Thyroid gland (tissue), 4 donors: ENCODE results near the gene AP2S1. TPM values are rescaled to one million over a fixed set of nuclear protein-coding genes. Genes with fewer than 3 reads are reported as not detected.

Source experiments
- DNase-seq, 2 donors: peaks; one replicate each; pipeline ENCODE4 v3.0.0-alpha.2; 2019
- H3K27ac ChIP-seq, 3 donors: fragments of 200-600 bp; sonication (generic); 1 replicate in 2 of 3; 2 replicates in 1 of 3; pipeline ENCODE4 v1.5.1; 2016 to 2019; ENCODE audit warnings: mild to moderate bottlenecking in 1 of 3, moderate library complexity in 1 of 3
- H3K27me3 ChIP-seq: fragments of 200-600 bp; sonication (generic); one replicate; pipeline ENCODE4 v1.5.1; 2019
- H3K36me3 ChIP-seq, 2 donors: fragments of 200-600 bp; sonication (generic); one replicate each; pipeline ENCODE4 v1.5.1; 2016 to 2019
- H3K4me1 ChIP-seq, 2 donors: fragments of 200-600 bp; sonication (generic); one replicate each; pipeline ENCODE4 v1.5.1; 2017 to 2019
- H3K4me3 ChIP-seq, 3 donors: fragments of 200-600 bp; sonication (generic); replicated peaks in 1 of 3; 1 replicate in 2 of 3; 2 replicates in 1 of 3; pipeline ENCODE4 v1.5.1; 2016; ENCODE audit warnings: mild to moderate bottlenecking in 1 of 3
- H3K9me3 ChIP-seq: fragments of 200-600 bp; sonication (generic); one replicate; pipeline ENCODE4 v1.5.1; 2017
- CTCF ChIP-seq, 6 experiments: fragments of 200-600 bp in 3 of 6; fragments of 450-650 bp in 3 of 6; sonication (generic) in 3 of 6; IDR thresholded peaks; one replicate each; pipeline ENCODE4 v1.5.1; 2016 to 2019; ENCODE audit warnings: antibody characterized with exemption in 6 of 6, mild to moderate bottlenecking in 2 of 6, inconsistent platforms in 1 of 6, moderate library complexity in 1 of 6
- POLR2A ChIP-seq, 2 donors: fragments of 450-650 bp; IDR thresholded peaks; one replicate each; pipeline ENCODE4 v1.6.1; 2017; ENCODE audit warnings: antibody characterized with exemption in 2 of 2, mild to moderate bottlenecking in 2 of 2, moderate library complexity in 1 of 2
- WGBS, 2 donors: methylation state at CpG; one replicate each; pipeline ENCODE4 v1.1.5; 2017; 5-methylcytosine and 5-hydroxymethylcytosine counted together
- intact Hi-C: fragments of 100-400 bp; cut with DNase I; formaldehyde crosslinking; loops from one replicate; pipeline ENCODE4 v1.15.1; 2023
- total RNA-seq, 4 donors: library from RNA; depleted of rRNA; stranded (reverse); fragments of >200 nt; gene quantifications; one replicate each; pipeline ENCODE4 v1.2.3, GENCODE V29; 2016

The AP2S1 gene
- total RNA-seq, 4 donors from 2014 or later: 29.8 to 98.4 (median 64.1) TPM

GRCh38 chr19:46892252-46893179 is 41.9 kb upstream of the AP2S1 start:
- no peaks in the 10 kb centered on the region for H3K36me3 ChIP-seq
- H3K27ac ChIP-seq: no peak overlapping the region
- intact Hi-C loops: no loop called here
- no peak overlapping the region for H3K4me3 ChIP-seq
- peak in 1 of 2 donors; percentile 16 for DNase-seq
- TF ChIP-seq CTCF (IDR thresholded peaks at IDR 0.05): no peak
- TF ChIP-seq POLR2A (IDR thresholded peaks at IDR 0.05): no peak
- H3K27me3 ChIP-seq: no peaks in the 10 kb centered on the region
- no peaks in the 10 kb centered on the region for H3K9me3 ChIP-seq
- WGBS, 2 donors: 66 to 67% methylated on average over 11 of the region's 11 CpGs
- peaks cover 19 to 35% of the 10 kb centered on the region in 2 donors for H3K4me1 ChIP-seq

GRCh38 chr19:46890423-46891170 is 40.0 kb upstream of the AP2S1 start:
- no peak overlapping the region for H3K27ac ChIP-seq
- intact Hi-C loops: no loop called here
- 51 to 73% methylated on average over 3 of the region's 3 CpGs for WGBS, 2 donors

DNA sequence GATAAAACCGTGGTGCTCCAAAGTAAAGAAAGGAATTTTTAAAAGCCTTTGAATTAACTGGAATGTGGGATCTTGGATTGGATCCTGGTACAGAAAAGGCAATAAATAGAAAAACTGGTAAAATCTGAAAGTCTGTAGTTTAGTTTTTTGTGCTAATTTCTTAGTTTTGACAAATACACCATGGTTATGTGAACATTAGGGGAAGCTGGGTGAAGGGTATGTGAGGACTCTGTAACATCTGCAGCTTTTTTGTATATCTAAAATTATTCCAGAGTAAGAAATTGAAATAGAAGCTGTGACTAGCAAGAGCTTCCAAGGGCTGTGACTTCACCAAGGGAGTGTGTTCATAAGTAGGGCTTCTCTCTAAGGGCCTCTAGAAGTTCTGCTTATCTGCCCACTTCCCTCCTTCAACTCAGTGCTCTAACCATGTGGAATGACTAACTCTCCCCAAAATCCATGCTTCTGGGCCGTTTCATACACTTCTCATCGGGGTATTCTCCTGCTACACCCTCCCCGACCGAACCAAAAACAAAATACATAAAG is 36.7 kb upstream of the AP2S1 start:
- 96 to 99% methylated on average over 5 of the region's 5 CpGs for WGBS, 2 donors
- H3K27me3 ChIP-seq: no peaks in the 10 kb centered on the region
- TF ChIP-seq POLR2A (IDR thresholded peaks at IDR 0.05) (no peak), CTCF (IDR thresholded peaks at IDR 0.05) (no peak)
- intact Hi-C loops: no loop called here
- DNase-seq: no peak
- no peaks in the 10 kb centered on the region for H3K9me3 ChIP-seq
- no peak overlapping the region for H3K27ac ChIP-seq
- no peaks in the 10 kb centered on the region for H3K36me3 ChIP-seq
- peaks cover 10% of the 10 kb centered on the region in 2 donors for H3K4me1 ChIP-seq
- H3K4me3 ChIP-seq: no peak overlapping the region

More at GRCh38 chr19:46890423-46891170, 40.0 kb upstream of the AP2S1 start:
- Histone ChIP-seq H3K4me1 (peaks cover 19 to 28% of the 10 kb centered on the region in 2 donors), H3K9me3 (no peaks in the 10 kb centered on the region), H3K36me3 (no peaks in the 10 kb centered on the region), H3K4me3 (no peak overlapping the region), H3K27me3 (no peaks in the 10 kb centered on the region)
- TF ChIP-seq POLR2A (IDR thresholded peaks at IDR 0.05) (no peak), CTCF (IDR thresholded peaks at IDR 0.05) (no peak)
- DNase-seq: no peak

- no peak overlapping the region for H3K4me3 ChIP-seq
- WGBS, 2 donors: 92 to 94% methylated on average over 5 of the region's 5 CpGs
- peaks cover 8% of the 10 kb centered on the region in 2 donors for H3K4me1 ChIP-seq
- H3K27me3 ChIP-seq: no peaks in the 10 kb centered on the region
- H3K9me3 ChIP-seq: no peaks in the 10 kb centered on the region
- H3K36me3 ChIP-seq: no peaks in the 10 kb centered on the region
- no peak for TF ChIP-seq POLR2A (IDR thresholded peaks at IDR 0.05)
- no peak for TF ChIP-seq CTCF (IDR thresholded peaks at IDR 0.05)
- no peak overlapping the region for H3K27ac ChIP-seq
- intact Hi-C loops: no loop called here
- no peak for DNase-seq
These were observed 36.0 kb upstream of the AP2S1 start for GRCh38 chr19:46886546-46887239.
